ENCODE measurements around the gene RABL6. TPM values are rescaled to one million over a fixed set of nuclear protein-coding genes. Genes with fewer than 3 reads are reported as not detected.

RABL6 gene
- total and polyA plus RNA-seq, 7 donors: 36.0 to 103 (median 55.9) TPM

DNA sequence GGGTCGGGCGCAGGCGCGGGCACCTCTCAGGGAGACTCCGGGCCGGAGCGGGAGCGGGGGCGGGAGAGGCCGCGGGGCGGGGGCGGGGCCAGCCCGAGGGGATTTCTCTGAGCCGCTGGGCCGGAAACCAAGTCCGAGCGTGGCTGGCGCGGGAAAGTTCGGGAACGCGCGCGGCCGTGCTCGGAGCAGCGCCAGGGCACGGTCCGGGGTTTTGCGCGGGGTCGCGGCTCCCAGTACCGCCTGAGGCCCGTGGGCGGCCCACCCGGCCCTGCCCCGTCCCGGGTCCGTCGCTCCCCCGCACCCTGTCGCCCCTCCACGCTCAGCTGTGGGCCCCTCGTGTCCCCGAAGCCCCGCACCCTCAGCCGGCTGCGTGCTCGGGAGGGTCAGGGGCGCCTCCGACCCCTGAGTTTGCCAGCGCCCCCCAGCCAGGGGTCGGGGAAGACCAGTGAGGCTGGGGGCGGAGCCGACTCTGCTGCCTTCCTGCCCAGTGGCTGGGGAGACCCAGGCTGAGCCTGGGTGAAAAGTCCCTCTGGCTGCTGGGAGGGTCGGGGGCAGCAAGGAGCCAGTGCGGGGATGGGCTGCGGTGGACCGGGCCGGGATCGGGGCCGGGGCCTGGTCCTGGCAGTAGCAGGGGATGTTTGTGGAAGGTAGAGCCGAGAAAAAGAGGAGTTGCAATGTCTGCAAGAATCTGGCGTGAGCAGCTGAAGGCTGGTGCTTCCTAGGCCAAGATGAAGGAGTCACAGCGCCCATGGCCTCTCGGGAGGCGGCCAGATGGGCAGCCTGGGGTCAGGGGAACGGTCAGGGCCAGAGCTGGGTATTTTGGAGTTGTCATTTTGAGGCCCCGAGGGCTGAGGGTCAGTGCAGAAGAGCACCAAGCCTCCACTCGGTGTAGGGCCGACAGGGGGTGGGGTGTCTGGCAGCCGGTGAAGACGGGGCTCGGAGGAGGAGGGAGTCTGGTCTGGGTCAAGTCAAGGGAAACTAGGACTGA is 79.2 kb downstream of the RABL6 start:
- peaks cover 0 to 7% (median 0%) of the 10 kb centered on the region in 4 donors for H3K36me3 ChIP-seq
- WGBS, 2 donors: 1% methylated on average over 76 of the region's 76 CpGs
- DNase-seq: no peak
- H3K4me3 ChIP-seq: peak overlapping the region; percentile 70 to 99 (median 98)
- H3K9me3 ChIP-seq: no peaks in the 10 kb centered on the region
- intact Hi-C loops (cut with DNase I): loop anchor here (2.0 to 5.0 kb wide), 3 partner anchors 22 to 95 kb away; partner anchors contain the start of genes FBXW5 and TMEM141
- peak overlapping the region; percentile 85 to 91 (median 88) for H3K27ac ChIP-seq
- TF ChIP-seq POLR2A (IDR thresholded peaks at IDR 0.05) (no peak), POLR2AphosphoS5 (IDR thresholded peaks at IDR 0.05) (no peak), EP300 (IDR thresholded peaks at IDR 0.05) (no peak)
- TF ChIP-seq, protein P1, sequence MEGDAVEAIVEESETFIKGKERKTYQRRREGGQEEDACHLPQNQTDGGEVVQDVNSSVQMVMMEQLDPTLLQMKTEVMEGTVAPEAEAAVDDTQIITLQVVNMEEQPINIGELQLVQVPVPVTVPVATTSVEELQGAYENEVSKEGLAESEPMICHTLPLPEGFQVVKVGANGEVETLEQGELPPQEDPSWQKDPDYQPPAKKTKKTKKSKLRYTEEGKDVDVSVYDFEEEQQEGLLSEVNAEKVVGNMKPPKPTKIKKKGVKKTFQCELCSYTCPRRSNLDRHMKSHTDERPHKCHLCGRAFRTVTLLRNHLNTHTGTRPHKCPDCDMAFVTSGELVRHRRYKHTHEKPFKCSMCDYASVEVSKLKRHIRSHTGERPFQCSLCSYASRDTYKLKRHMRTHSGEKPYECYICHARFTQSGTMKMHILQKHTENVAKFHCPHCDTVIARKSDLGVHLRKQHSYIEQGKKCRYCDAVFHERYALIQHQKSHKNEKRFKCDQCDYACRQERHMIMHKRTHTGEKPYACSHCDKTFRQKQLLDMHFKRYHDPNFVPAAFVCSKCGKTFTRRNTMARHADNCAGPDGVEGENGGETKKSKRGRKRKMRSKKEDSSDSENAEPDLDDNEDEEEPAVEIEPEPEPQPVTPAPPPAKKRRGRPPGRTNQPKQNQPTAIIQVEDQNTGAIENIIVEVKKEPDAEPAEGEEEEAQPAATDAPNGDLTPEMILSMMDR (IDR thresholded peaks at IDR 0.05): no peak
- H3K27me3 ChIP-seq: no peaks in the 10 kb centered on the region
- peaks cover 0 to 32% (median 27%) of the 10 kb centered on the region in 4 donors for H3K4me1 ChIP-seq

DNA sequence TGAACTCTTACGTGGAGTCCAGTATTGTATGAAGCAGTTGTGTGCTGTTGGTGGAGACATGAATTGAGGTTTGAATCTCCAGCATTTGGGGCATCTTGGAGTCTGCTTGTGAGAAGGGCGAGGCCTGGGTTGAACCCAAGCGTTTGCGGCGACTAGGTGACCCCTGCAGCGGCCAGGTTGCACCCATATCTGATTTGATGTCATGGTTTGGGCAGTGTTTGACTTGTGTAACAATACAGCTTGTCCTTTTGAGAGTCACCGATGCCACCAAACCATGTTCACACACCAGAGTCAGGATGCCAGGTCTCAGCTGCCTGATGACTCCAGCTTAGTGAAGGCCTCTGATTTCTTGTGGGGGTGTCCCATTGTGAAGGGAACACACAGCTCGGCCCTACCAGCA is 80.7 kb downstream of the RABL6 start:
- intact Hi-C loops (cut with DNase I): loop anchor here (5.0 kb wide), 2 partner anchors 54 to 96 kb away; partner anchors contain the start of genes FBXW5 and TMEM141
- Histone ChIP-seq H3K36me3 (peaks cover 0 to 7% (median 0%) of the 10 kb centered on the region in 4 donors), H3K27me3 (no peaks in the 10 kb centered on the region), H3K4me1 (peaks cover 0 to 21% (median 19%) of the 10 kb centered on the region in 4 donors), H3K9me3 (no peaks in the 10 kb centered on the region), H3K27ac (no peak overlapping the region), H3K4me3 (no peak overlapping the region)
- DNase-seq: no peak
- 82 to 84% methylated on average over 8 of the region's 8 CpGs for WGBS, 2 donors
- TF ChIP-seq EP300 (IDR thresholded peaks at IDR 0.05) (no peak), POLR2AphosphoS5 (IDR thresholded peaks at IDR 0.05) (no peak), POLR2A (IDR thresholded peaks at IDR 0.05) (no peak)
- TF ChIP-seq, protein P1 (IDR thresholded peaks at IDR 0.05): no peak

DNA sequence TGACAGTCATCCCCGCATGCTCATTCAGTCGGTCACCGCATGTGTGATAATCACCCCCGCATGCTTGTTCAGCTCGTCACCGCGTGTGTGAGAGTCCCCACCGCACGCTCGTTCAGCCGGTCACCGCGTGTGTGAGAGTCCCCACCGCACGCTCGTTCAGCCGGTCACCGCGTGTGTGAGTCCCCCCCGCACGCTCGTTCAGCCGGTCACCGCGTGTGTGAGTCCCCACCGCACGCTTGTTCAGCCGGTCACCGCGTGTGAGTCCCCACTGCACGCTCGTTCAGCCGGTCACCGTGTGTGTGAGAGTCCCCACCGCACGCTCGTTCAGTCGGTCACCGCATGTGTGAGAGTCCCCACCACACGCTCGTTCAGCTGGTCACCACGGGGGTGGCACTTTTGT is 82.1 kb downstream of the RABL6 start:
- no peak for DNase-seq
- H3K27ac ChIP-seq: no peak overlapping the region
- H3K27me3 ChIP-seq: no peaks in the 10 kb centered on the region
- H3K4me1 ChIP-seq: peaks cover 0 to 21% (median 19%) of the 10 kb centered on the region in 4 donors
- peaks cover 0 to 7% (median 0%) of the 10 kb centered on the region in 4 donors for H3K36me3 ChIP-seq
- no peak overlapping the region for H3K4me3 ChIP-seq
- intact Hi-C loops (cut with DNase I): loop anchor here (5.0 kb wide), 2 partner anchors 52 to 98 kb away; partner anchors contain the start of genes FBXW5 and TMEM141
- no peak for TF ChIP-seq EP300 (IDR thresholded peaks at IDR 0.05)
- TF ChIP-seq POLR2A (IDR thresholded peaks at IDR 0.05): no peak
- no peak for TF ChIP-seq POLR2AphosphoS5 (IDR thresholded peaks at IDR 0.05)
- TF ChIP-seq, protein P1 (IDR thresholded peaks at IDR 0.05): no peak
- no peaks in the 10 kb centered on the region for H3K9me3 ChIP-seq
- WGBS, 2 donors: 95 to 96% methylated on average over 42 of the region's 42 CpGs

DNA sequence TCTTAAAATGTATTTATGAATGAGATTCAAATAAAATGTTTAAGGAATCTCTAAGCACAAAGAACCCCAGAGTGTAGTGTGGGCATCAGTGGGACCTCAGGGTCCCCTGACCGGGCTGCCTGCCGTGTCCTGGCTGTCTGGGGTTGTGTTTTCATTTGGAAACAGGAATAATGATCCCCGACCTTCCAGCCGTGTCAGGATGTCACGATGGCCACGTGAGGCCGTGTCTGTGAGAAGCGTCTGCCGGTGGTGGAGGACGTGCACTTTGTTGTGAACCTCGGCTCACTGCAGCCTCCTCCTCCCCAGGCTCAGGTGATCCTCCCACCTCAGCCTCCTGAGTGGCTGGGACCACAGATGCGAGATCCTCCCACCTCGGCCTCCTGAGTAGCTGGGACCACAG is 82.9 kb downstream of the RABL6 start:
- Histone ChIP-seq H3K27ac (no peak overlapping the region), H3K4me3 (no peak overlapping the region), H3K9me3 (no peaks in the 10 kb centered on the region), H3K4me1 (peaks cover 0 to 18% (median 14%) of the 10 kb centered on the region in 4 donors), H3K36me3 (peaks cover 0 to 7% (median 0%) of the 10 kb centered on the region in 4 donors), H3K27me3 (no peaks in the 10 kb centered on the region)
- no peak for DNase-seq
- TF ChIP-seq POLR2AphosphoS5 (IDR thresholded peaks at IDR 0.05) (no peak), POLR2A (IDR thresholded peaks at IDR 0.05) (no peak), EP300 (IDR thresholded peaks at IDR 0.05) (no peak)
- TF ChIP-seq, protein P1 (IDR thresholded peaks at IDR 0.05): no peak
- intact Hi-C loops (cut with DNase I): no loop called here
- 85 to 86% methylated on average over 13 of the region's 13 CpGs for WGBS, 2 donors

Small RNAs within 50 kb of the gene (small RNA-seq; reads per million reads assigned to genes)
- gene AL355987.2 (0 reads per million in 3 donors), gene ATP6V1G1P3 (0 reads per million in 3 donors), gene MIR4292 (0 reads per million in 3 donors), gene MIR4479 (0 reads per million in 3 donors)

Other genes starting within 250 kb of the RABL6 start
- gene EGFL7, start 145.0 kb upstream of the RABL6 start, total RNA-seq: 10 to 100 TPM; 31.0 to 75.6 (median 46.0) TPM
- 10 to 100 TPM in 2 of 3 donors, 1 to 10 TPM in 1; 6.0 to 43.5 (median 27.6) TPM for gene EGFL7, start 145.0 kb upstream of the RABL6 start, polyA plus RNA-seq
- gene AGPAT2, start 120.5 kb upstream of the RABL6 start, total RNA-seq: 10 to 100 TPM; 28.0 to 62.4 (median 33.7) TPM
- gene AGPAT2, start 120.5 kb upstream of the RABL6 start, polyA plus RNA-seq: 100 to 1,000 TPM in 2 of 3 donors, 10 to 100 TPM in 1; 92.5 to 345 (median 181) TPM
- gene DIPK1B, start 95.4 kb upstream of the RABL6 start, total RNA-seq: 10 to 100 TPM in 3 of 4 donors, 1 to 10 TPM in 1; 9.6 to 18.3 (median 14.3) TPM
- gene DIPK1B, start 95.4 kb upstream of the RABL6 start, polyA plus RNA-seq: 1 to 10 TPM in 1 of 3 donors, under 1 TPM in 2; 0.23 to 6.5 (median 0.60) TPM
- 1 to 10 TPM; 1.5 to 6.4 (median 2.1) TPM for gene LCN10, start 65.0 kb upstream of the RABL6 start, total RNA-seq
- gene LCN10, start 65.0 kb upstream of the RABL6 start, polyA plus RNA-seq: 1 to 10 TPM; 1.2 to 9.2 (median 1.8) TPM
- 10 to 100 TPM in 1 of 4 donors, 1 to 10 TPM in 3; 1.2 to 19.1 (median 8.1) TPM for gene LCN6, start 59.4 kb upstream of the RABL6 start, total RNA-seq
- 1 to 10 TPM; 2.3 to 5.9 (median 4.2) TPM for gene LCN6, start 59.4 kb upstream of the RABL6 start, polyA plus RNA-seq
- gene LCN8, start 49.7 kb upstream of the RABL6 start, total RNA-seq: not detected
- gene LCN8, start 49.7 kb upstream of the RABL6 start, polyA plus RNA-seq: under 1 TPM in 1 of 3 donors, not detected in 2; 0.04 TPM
- gene LCN15, start 43.4 kb upstream of the RABL6 start, total RNA-seq: not detected
- gene LCN15, start 43.4 kb upstream of the RABL6 start, polyA plus RNA-seq: 1 to 10 TPM in 2 of 3 donors, under 1 TPM in 1; 0.70 to 9.0 (median 6.6) TPM
- gene TMEM141, start 16.6 kb upstream of the RABL6 start, total RNA-seq: 10 to 100 TPM; 37.5 to 84.7 (median 63.2) TPM
- gene TMEM141, start 16.6 kb upstream of the RABL6 start, polyA plus RNA-seq: 100 to 1,000 TPM; 345 to 629 (median 415) TPM
- gene CCDC183, start 11.6 kb upstream of the RABL6 start, total RNA-seq: 1 to 10 TPM in 2 of 4 donors, under 1 TPM in 1, not detected in 1; 0.71 to 1.5 (median 1.1) TPM
- 1 to 10 TPM; 3.0 to 3.5 (median 3.0) TPM for gene CCDC183, start 11.6 kb upstream of the RABL6 start, polyA plus RNA-seq
- 1 to 10 TPM in 3 of 4 donors, under 1 TPM in 1; 0.82 to 8.6 (median 5.2) TPM for gene AJM1, start 34.5 kb downstream of the RABL6 start, total RNA-seq
- 1 to 10 TPM in 2 of 3 donors, under 1 TPM in 1; 0.46 to 6.7 (median 1.8) TPM for gene AJM1, start 34.5 kb downstream of the RABL6 start, polyA plus RNA-seq
- 10 to 100 TPM; 39.0 to 73.1 (median 56.4) TPM for gene PHPT1, start 41.5 kb downstream of the RABL6 start, total RNA-seq
- gene PHPT1, start 41.5 kb downstream of the RABL6 start, polyA plus RNA-seq: 100 to 1,000 TPM; 109 to 144 (median 120) TPM
- 1 to 10 TPM in 2 of 4 donors, under 1 TPM in 2; 0.71 to 2.8 (median 1.8) TPM for gene MAMDC4, start 44.4 kb downstream of the RABL6 start, total RNA-seq
- 10 to 100 TPM in 1 of 3 donors, 1 to 10 TPM in 2; 1.6 to 25.3 (median 2.4) TPM for gene MAMDC4, start 44.4 kb downstream of the RABL6 start, polyA plus RNA-seq
- gene EDF1, start 58.4 kb downstream of the RABL6 start, total RNA-seq: 100 to 1,000 TPM; 261 to 303 (median 281) TPM
- 100 to 1,000 TPM; 541 to 755 (median 730) TPM for gene EDF1, start 58.4 kb downstream of the RABL6 start, polyA plus RNA-seq
- 1 to 10 TPM; 1.8 to 5.5 (median 3.9) TPM for gene TRAF2, start 78.6 kb downstream of the RABL6 start, total RNA-seq
- gene TRAF2, start 78.6 kb downstream of the RABL6 start, polyA plus RNA-seq: 10 to 100 TPM; 13.2 to 21.9 (median 13.9) TPM
- 100 to 1,000 TPM; 153 to 202 (median 171) TPM for gene FBXW5, start 136.8 kb downstream of the RABL6 start, total RNA-seq
- 100 to 1,000 TPM; 147 to 182 (median 165) TPM for gene FBXW5, start 136.8 kb downstream of the RABL6 start, polyA plus RNA-seq
- gene C8G, start 137.3 kb downstream of the RABL6 start, total RNA-seq: not detected
- 10 to 100 TPM in 1 of 3 donors, 1 to 10 TPM in 2; 4.2 to 11.1 (median 5.4) TPM for gene C8G, start 137.3 kb downstream of the RABL6 start, polyA plus RNA-seq
- gene LCN12, start 144.3 kb downstream of the RABL6 start, total RNA-seq: 1 to 10 TPM in 1 of 4 donors, not detected in 3; 1.2 TPM
- 1 to 10 TPM in 1 of 3 donors, not detected in 2; 3.0 TPM for gene LCN12, start 144.3 kb downstream of the RABL6 start, polyA plus RNA-seq
- gene PTGDS, start 169.6 kb downstream of the RABL6 start, total RNA-seq: 10 to 100 TPM; 11.8 to 36.6 (median 32.4) TPM
- 100 to 1,000 TPM in 1 of 3 donors, 10 to 100 TPM in 1, 1 to 10 TPM in 1; 8.3 to 218 (median 24.0) TPM for gene PTGDS, start 169.6 kb downstream of the RABL6 start, polyA plus RNA-seq
- 1 to 10 TPM in 1 of 4 donors, under 1 TPM in 3; 0.14 to 1.1 (median 0.43) TPM for gene LCNL1, start 175.0 kb downstream of the RABL6 start, total RNA-seq
- under 1 TPM in 1 of 3 donors, not detected in 2; 0.50 TPM for gene LCNL1, start 175.0 kb downstream of the RABL6 start, polyA plus RNA-seq
- 10 to 100 TPM; 28.0 to 38.0 (median 36.2) TPM for gene PAXX, start 184.5 kb downstream of the RABL6 start, total RNA-seq
- gene PAXX, start 184.5 kb downstream of the RABL6 start, polyA plus RNA-seq: 10 to 100 TPM; 28.4 to 80.9 (median 40.8) TPM
- gene CLIC3, start 188.6 kb downstream of the RABL6 start, total RNA-seq: 1 to 10 TPM in 1 of 4 donors, not detected in 3; 1.4 TPM
- 1 to 10 TPM in 1 of 3 donors, not detected in 2; 4.7 TPM for gene CLIC3, start 188.6 kb downstream of the RABL6 start, polyA plus RNA-seq
- 10 to 100 TPM in 3 of 4 donors, 1 to 10 TPM in 1; 9.2 to 19.7 (median 13.2) TPM for gene ABCA2, start 220.3 kb downstream of the RABL6 start, total RNA-seq
- gene ABCA2, start 220.3 kb downstream of the RABL6 start, polyA plus RNA-seq: 10 to 100 TPM in 1 of 3 donors, 1 to 10 TPM in 2; 6.0 to 28.6 (median 9.0) TPM
- gene FUT7, start 224.1 kb downstream of the RABL6 start, total RNA-seq: 1 to 10 TPM in 1 of 4 donors, under 1 TPM in 2, not detected in 1; 0.36 to 1.3 (median 0.41) TPM
- gene FUT7, start 224.1 kb downstream of the RABL6 start, polyA plus RNA-seq: 1 to 10 TPM in 1 of 3 donors, not detected in 2; 1.3 TPM
- gene NPDC1, start 238.2 kb downstream of the RABL6 start, total RNA-seq: 100 to 1,000 TPM in 1 of 4 donors, 10 to 100 TPM in 3; 21.4 to 101 (median 42.4) TPM
- 100 to 1,000 TPM in 1 of 3 donors, 10 to 100 TPM in 2; 47.9 to 118 (median 91.9) TPM for gene NPDC1, start 238.2 kb downstream of the RABL6 start, polyA plus RNA-seq
- gene ENTPD2, start 246.1 kb downstream of the RABL6 start, total RNA-seq: 1 to 10 TPM in 3 of 4 donors, not detected in 1; 1.2 to 2.2 (median 2.1) TPM
- 1 to 10 TPM in 2 of 3 donors, under 1 TPM in 1; 0.92 to 6.4 (median 3.0) TPM for gene ENTPD2, start 246.1 kb downstream of the RABL6 start, polyA plus RNA-seq